HEK293 (cell line): ENCODE results near the gene RAB40C.
A peak's percentile ranks its signal among the peaks of the same experiment; 100 is the strongest.

Experiments
- GLI4 ChIP-seq: fragments of 450-650 bp; formaldehyde crosslinking; IDR thresholded peaks from 2 replicates; pipeline ENCODE4 v1.5.1; 2016; ENCODE audit warnings: missing biosample characterization, missing genetic modification characterization
- KLF16 ChIP-seq: fragments of 450-650 bp; formaldehyde crosslinking; IDR thresholded peaks from 2 replicates; pipeline ENCODE4 v1.5.1; 2017; ENCODE audit warnings: missing biosample characterization, missing genetic modification characterization
- TCF7L2 ChIP-seq: IDR thresholded peaks from 2 replicates; pipeline ENCODE4 v1.6.1; 2011; ENCODE audit warnings: low read depth, mild to moderate bottlenecking, inconsistent platforms, low read length, moderate library complexity, borderline replicate concordance
- ZBTB17 ChIP-seq: fragments of 450-650 bp; formaldehyde crosslinking; IDR thresholded peaks from 2 replicates; pipeline ENCODE4 v1.5.1; 2016; ENCODE audit warnings: missing biosample characterization, missing genetic modification characterization
- ZNF121 ChIP-seq: fragments of 450-650 bp; formaldehyde crosslinking; IDR thresholded peaks from 2 replicates; pipeline ENCODE4 v1.5.1; 2016; ENCODE audit warnings: missing biosample characterization, missing genetic modification characterization
- ZNF302 ChIP-seq: fragments of 450-650 bp; formaldehyde crosslinking; IDR thresholded peaks from 2 replicates; pipeline ENCODE4 v1.5.1; 2016; ENCODE audit warnings: missing biosample characterization, missing genetic modification characterization, low read depth
- ZNF555 ChIP-seq: fragments of 450-650 bp; formaldehyde crosslinking; conservative IDR thresholded peaks from 2 replicates; pipeline ENCODE4 v1.5.1; 2017; ENCODE audit warnings: missing biosample characterization, mild to moderate bottlenecking, missing genetic modification characterization, inconsistent platforms
- ZNF585B ChIP-seq: fragments of 450-650 bp; formaldehyde crosslinking; IDR thresholded peaks from 2 replicates; pipeline ENCODE4 v1.5.1; 2016; ENCODE audit warnings: missing biosample characterization, missing genetic modification characterization
- ZNF768 ChIP-seq: fragments of 450-650 bp; formaldehyde crosslinking; IDR thresholded peaks from 2 replicates; pipeline ENCODE4 v1.5.1; 2018; ENCODE audit warnings: missing biosample characterization, mild to moderate bottlenecking, missing genetic modification characterization
- TF ChIP-seq, protein P1 (sequence below): fragments of 450-650 bp; formaldehyde crosslinking; IDR thresholded peaks from 2 replicates; pipeline ENCODE4 v1.5.1; 2016; ENCODE audit warnings: missing biosample characterization, missing genetic modification characterization
- TF ChIP-seq, protein P2 (sequence below): fragments of 450-650 bp; formaldehyde crosslinking; IDR thresholded peaks from 2 replicates; pipeline ENCODE4 v1.5.1; 2016; ENCODE audit warnings: missing biosample characterization, missing genetic modification characterization
- TF ChIP-seq, protein P3 (sequence below): fragments of 450-650 bp; formaldehyde crosslinking; IDR thresholded peaks from 2 replicates; pipeline ENCODE4 v1.5.1; 2016; ENCODE audit warnings: missing biosample characterization, missing genetic modification characterization

- TF ChIP-seq ZNF121 = no peak
- TF ChIP-seq, protein P1, sequence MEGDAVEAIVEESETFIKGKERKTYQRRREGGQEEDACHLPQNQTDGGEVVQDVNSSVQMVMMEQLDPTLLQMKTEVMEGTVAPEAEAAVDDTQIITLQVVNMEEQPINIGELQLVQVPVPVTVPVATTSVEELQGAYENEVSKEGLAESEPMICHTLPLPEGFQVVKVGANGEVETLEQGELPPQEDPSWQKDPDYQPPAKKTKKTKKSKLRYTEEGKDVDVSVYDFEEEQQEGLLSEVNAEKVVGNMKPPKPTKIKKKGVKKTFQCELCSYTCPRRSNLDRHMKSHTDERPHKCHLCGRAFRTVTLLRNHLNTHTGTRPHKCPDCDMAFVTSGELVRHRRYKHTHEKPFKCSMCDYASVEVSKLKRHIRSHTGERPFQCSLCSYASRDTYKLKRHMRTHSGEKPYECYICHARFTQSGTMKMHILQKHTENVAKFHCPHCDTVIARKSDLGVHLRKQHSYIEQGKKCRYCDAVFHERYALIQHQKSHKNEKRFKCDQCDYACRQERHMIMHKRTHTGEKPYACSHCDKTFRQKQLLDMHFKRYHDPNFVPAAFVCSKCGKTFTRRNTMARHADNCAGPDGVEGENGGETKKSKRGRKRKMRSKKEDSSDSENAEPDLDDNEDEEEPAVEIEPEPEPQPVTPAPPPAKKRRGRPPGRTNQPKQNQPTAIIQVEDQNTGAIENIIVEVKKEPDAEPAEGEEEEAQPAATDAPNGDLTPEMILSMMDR (tag by site-specific recombination) = no peak
- no peak for TF ChIP-seq ZNF768 (tag by site-specific recombination)
- TF ChIP-seq, protein P2, sequence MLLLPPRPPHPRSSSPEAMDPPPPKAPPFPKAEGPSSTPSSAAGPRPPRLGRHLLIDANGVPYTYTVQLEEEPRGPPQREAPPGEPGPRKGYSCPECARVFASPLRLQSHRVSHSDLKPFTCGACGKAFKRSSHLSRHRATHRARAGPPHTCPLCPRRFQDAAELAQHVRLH = no peak
- TF ChIP-seq, protein P3, sequence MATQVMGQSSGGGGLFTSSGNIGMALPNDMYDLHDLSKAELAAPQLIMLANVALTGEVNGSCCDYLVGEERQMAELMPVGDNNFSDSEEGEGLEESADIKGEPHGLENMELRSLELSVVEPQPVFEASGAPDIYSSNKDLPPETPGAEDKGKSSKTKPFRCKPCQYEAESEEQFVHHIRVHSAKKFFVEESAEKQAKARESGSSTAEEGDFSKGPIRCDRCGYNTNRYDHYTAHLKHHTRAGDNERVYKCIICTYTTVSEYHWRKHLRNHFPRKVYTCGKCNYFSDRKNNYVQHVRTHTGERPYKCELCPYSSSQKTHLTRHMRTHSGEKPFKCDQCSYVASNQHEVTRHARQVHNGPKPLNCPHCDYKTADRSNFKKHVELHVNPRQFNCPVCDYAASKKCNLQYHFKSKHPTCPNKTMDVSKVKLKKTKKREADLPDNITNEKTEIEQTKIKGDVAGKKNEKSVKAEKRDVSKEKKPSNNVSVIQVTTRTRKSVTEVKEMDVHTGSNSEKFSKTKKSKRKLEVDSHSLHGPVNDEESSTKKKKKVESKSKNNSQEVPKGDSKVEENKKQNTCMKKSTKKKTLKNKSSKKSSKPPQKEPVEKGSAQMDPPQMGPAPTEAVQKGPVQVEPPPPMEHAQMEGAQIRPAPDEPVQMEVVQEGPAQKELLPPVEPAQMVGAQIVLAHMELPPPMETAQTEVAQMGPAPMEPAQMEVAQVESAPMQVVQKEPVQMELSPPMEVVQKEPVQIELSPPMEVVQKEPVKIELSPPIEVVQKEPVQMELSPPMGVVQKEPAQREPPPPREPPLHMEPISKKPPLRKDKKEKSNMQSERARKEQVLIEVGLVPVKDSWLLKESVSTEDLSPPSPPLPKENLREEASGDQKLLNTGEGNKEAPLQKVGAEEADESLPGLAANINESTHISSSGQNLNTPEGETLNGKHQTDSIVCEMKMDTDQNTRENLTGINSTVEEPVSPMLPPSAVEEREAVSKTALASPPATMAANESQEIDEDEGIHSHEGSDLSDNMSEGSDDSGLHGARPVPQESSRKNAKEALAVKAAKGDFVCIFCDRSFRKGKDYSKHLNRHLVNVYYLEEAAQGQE (tag by site-specific recombination) = no peak
- TF ChIP-seq ZBTB17 (tag by site-specific recombination) = peak; percentile 90
- TF ChIP-seq GLI4 (tag by site-specific recombination) = no peak
- TF ChIP-seq TCF7L2 = no peak
- TF ChIP-seq KLF16 (tag by site-specific recombination) = no peak
- no peak for TF ChIP-seq ZNF302 (tag by site-specific recombination)
- TF ChIP-seq ZNF585B = no peak
- TF ChIP-seq ZNF555 (tag by site-specific recombination) = no peak
Observed at GRCh38 chr16:620700-621525, 31.0 kb downstream of the RAB40C start.
